Measurements from ENCODE around the gene ZNF296. TPM values are rescaled to one million over a fixed set of nuclear protein-coding genes. Genes with fewer than 3 reads are reported as not detected.

The ZNF296 gene
- total and polyA plus RNA-seq, 2 of the 13 experiments (the other 11 are each of a cell fraction or from before 2014, with no cell fraction given), result 0.26 to 0.62 TPM

GRCh38 chr19:45103508-45104319, 27.4 kb upstream of the ZNF296 start (continued):
- no peak for TF ChIP-seq ZZZ3 (CRISPR knock-in tag; IDR thresholded peaks at IDR 0.05; ENCODE audit: borderline replicate concordance)
- TF ChIP-seq ZNF160 (CRISPR knock-in tag; IDR thresholded peaks at IDR 0.05), result 0 out of 2 replicates have a peak, but pooled peaks have one; percentile 43
- no peak for TF ChIP-seq LCORL (IDR thresholded peaks at IDR 0.05)
- TF ChIP-seq LCORL (CRISPR knock-in tag; IDR thresholded peaks at IDR 0.05), result peak; percentile 51; the same call in 1 of the 2 replicates
- TF ChIP-seq, protein P1, sequence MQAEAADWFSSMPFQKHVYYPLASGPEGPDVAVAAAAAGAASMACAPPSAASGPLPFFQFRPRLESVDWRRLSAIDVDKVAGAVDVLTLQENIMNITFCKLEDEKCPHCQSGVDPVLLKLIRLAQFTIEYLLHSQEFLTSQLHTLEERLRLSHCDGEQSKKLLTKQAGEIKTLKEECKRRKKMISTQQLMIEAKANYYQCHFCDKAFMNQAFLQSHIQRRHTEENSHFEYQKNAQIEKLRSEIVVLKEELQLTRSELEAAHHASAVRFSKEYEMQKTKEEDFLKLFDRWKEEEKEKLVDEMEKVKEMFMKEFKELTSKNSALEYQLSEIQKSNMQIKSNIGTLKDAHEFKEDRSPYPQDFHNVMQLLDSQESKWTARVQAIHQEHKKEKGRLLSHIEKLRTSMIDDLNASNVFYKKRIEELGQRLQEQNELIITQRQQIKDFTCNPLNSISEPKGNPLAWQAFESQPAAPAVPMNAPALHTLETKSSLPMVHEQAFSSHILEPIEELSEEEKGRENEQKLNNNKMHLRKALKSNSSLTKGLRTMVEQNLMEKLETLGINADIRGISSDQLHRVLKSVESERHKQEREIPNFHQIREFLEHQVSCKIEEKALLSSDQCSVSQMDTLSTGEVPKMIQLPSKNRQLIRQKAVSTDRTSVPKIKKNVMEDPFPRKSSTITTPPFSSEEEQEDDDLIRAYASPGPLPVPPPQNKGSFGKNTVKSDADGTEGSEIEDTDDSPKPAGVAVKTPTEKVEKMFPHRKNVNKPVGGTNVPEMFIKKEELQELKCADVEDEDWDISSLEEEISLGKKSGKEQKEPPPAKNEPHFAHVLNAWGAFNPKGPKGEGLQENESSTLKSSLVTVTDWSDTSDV (CRISPR knock-in tag; IDR thresholded peaks at IDR 0.05), result no peak
- TF ChIP-seq, protein P2, sequence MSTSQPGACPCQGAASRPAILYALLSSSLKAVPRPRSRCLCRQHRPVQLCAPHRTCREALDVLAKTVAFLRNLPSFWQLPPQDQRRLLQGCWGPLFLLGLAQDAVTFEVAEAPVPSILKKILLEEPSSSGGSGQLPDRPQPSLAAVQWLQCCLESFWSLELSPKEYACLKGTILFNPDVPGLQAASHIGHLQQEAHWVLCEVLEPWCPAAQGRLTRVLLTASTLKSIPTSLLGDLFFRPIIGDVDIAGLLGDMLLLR (CRISPR knock-in tag; IDR thresholded peaks at IDR 0.05), result no peak
- no peak for TF ChIP-seq ZFP36 (IDR thresholded peaks at IDR 0.05; ENCODE audit: borderline replicate concordance, low read depth, low read length, partially characterized antibody)
- TF ChIP-seq ZNF589 (CRISPR knock-in tag; conservative IDR thresholded peaks at IDR 0.05), result no peak
- TF ChIP-seq SALL1 (CRISPR knock-in tag; IDR thresholded peaks at IDR 0.05), result peak; percentile 46; the same call in 1 of the 2 replicates
- TF ChIP-seq ZNF562 (CRISPR knock-in tag; IDR thresholded peaks at IDR 0.05; ENCODE audit: borderline replicate concordance), result no peak
- TF ChIP-seq TBP (CRISPR knock-in tag; IDR thresholded peaks at IDR 0.05), result no peak
- TF ChIP-seq ZNF564 (CRISPR knock-in tag; IDR thresholded peaks at IDR 0.05), result no peak
- TF ChIP-seq TAF15 (IDR thresholded peaks at IDR 0.05; ENCODE audit: low read depth, low read length, poor library complexity, severe bottlenecking), result no peak
- TF ChIP-seq ZNF556 (CRISPR knock-in tag; IDR thresholded peaks at IDR 0.05; ENCODE audit: borderline replicate concordance), result 0 out of 2 replicates have a peak, but pooled peaks have one; percentile 36
- TF ChIP-seq KDM3A (CRISPR knock-in tag; IDR thresholded peaks at IDR 0.05; ENCODE audit: low read depth), result no peak
- TF ChIP-seq MTA1 (CRISPR knock-in tag; IDR thresholded peaks at IDR 0.05; ENCODE audit: borderline replicate concordance), result peak; percentile 86; the same call in 1 of the 2 replicates
- TF ChIP-seq MTA3 (CRISPR knock-in tag; IDR thresholded peaks at IDR 0.05), result no peak
- TF ChIP-seq ZNF432 (CRISPR knock-in tag; IDR thresholded peaks at IDR 0.05; ENCODE audit: borderline replicate concordance), result no peak
- TF ChIP-seq RAD51 (IDR thresholded peaks at IDR 0.05; ENCODE audit: borderline replicate concordance), result no peak
- TF ChIP-seq, protein P3, sequence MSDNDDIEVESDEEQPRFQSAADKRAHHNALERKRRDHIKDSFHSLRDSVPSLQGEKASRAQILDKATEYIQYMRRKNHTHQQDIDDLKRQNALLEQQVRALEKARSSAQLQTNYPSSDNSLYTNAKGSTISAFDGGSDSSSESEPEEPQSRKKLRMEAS (IDR thresholded peaks at IDR 0.05), result no peak
- TF ChIP-seq ZNF350 (CRISPR knock-in tag; IDR thresholded peaks at IDR 0.05; ENCODE audit: borderline replicate concordance, low read depth), result no peak
- no peak for TF ChIP-seq ZNF570 (CRISPR knock-in tag; IDR thresholded peaks at IDR 0.05; ENCODE audit: borderline replicate concordance)
- TF ChIP-seq ARHGAP35 (CRISPR knock-in tag; IDR thresholded peaks at IDR 0.05; ENCODE audit: borderline replicate concordance), result no peak
- no peak for TF ChIP-seq ZNF34 (CRISPR knock-in tag; IDR thresholded peaks at IDR 0.05; ENCODE audit: borderline replicate concordance)
- no peak for TF ChIP-seq ARNT (IDR thresholded peaks at IDR 0.05)
- TF ChIP-seq, protein P4, sequence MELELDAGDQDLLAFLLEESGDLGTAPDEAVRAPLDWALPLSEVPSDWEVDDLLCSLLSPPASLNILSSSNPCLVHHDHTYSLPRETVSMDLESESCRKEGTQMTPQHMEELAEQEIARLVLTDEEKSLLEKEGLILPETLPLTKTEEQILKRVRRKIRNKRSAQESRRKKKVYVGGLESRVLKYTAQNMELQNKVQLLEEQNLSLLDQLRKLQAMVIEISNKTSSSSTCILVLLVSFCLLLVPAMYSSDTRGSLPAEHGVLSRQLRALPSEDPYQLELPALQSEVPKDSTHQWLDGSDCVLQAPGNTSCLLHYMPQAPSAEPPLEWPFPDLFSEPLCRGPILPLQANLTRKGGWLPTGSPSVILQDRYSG (CRISPR knock-in tag; IDR thresholded peaks at IDR 0.05), result no peak
- 0 out of 2 replicates have a peak, but pooled peaks have one; percentile 33 for TF ChIP-seq RBAK (CRISPR knock-in tag; IDR thresholded peaks at IDR 0.05)
